Mesodermal cell (in vitro differentiated cells): ENCODE data around the gene MRC2.
"Not testable (repeated sequence)": the region's sequence is repeated elsewhere in the genome, so short reads cannot be mapped to it uniquely, and the experiment has no call there.

Experiments used
- H3K27ac ChIP-seq: 2 replicates; pipeline ENCODE4 v1.7.0; 2013; ENCODE audit warnings: mild to moderate bottlenecking, low read depth, low read length, moderate library complexity; ENCODE audit not compliant: severe bottlenecking
- H3K36me3 ChIP-seq: 2 replicates; pipeline ENCODE4 v1.7.1; 2013; ENCODE audit warnings: mild to moderate bottlenecking, low read length, moderate library complexity; ENCODE audit not compliant: control insufficient read depth, insufficient read depth
- H3K4me1 ChIP-seq: one replicate; pipeline ENCODE4 v1.7.1; 2013; ENCODE audit warnings: mild to moderate bottlenecking, low read length; ENCODE audit not compliant: insufficient read depth, control insufficient read depth, poor library complexity, severe bottlenecking
- H3K4me3 ChIP-seq: 2 replicates; pipeline ENCODE4 v1.7.0; 2013; ENCODE audit warnings: low read length, control low read depth, mild to moderate bottlenecking; ENCODE audit not compliant: insufficient read depth, poor library complexity, severe bottlenecking; ENCODE audit errors: extremely low read depth
- H3K9me3 ChIP-seq: 2 replicates; pipeline ENCODE4 v1.7.1; 2013; ENCODE audit warnings: mild to moderate bottlenecking, low read length, moderate library complexity; ENCODE audit not compliant: control insufficient read depth
- WGBS, 2 experiments: methylation state at CpG; one replicate each; pipeline ENCODE4 v1.1.5; 2013; ENCODE audit warnings: missing lambda C conversion rate in 2 of 2; ENCODE audit not compliant: insufficient coverage in 2 of 2; 5-methylcytosine and 5-hydroxymethylcytosine counted together

The MRC2 gene

DNA sequence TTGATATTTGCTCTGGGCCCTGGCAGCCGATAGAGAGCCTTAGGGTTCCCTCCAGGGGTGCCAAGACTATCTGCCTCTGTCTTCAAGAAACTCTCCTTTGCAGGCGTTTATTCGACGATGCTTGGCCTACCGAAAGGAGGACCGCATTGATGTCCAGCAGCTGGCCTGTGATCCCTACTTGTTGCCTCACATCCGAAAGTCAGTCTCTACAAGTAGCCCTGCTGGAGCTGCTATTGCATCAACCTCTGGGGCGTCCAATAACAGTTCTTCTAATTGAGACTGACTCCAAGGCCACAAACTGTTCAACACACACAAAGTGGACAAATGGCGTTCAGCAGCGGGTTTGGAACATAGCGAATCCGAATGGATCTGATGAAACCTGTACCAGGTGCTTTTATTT, 15.2 kb upstream of the MRC2 start:
- not testable (repeated sequence) for H3K9me3 ChIP-seq, H3K4me3 ChIP-seq
- H3K36me3 ChIP-seq = peaks cover 68% of the 10 kb centered on the region
- peak overlapping the region; percentile 23 for H3K27ac ChIP-seq
- WGBS, 2 experiments = 96% methylated on average over 4 to 6 of the region's 12 CpGs
- peaks cover 39% of the 10 kb centered on the region for H3K4me1 ChIP-seq

DNA sequence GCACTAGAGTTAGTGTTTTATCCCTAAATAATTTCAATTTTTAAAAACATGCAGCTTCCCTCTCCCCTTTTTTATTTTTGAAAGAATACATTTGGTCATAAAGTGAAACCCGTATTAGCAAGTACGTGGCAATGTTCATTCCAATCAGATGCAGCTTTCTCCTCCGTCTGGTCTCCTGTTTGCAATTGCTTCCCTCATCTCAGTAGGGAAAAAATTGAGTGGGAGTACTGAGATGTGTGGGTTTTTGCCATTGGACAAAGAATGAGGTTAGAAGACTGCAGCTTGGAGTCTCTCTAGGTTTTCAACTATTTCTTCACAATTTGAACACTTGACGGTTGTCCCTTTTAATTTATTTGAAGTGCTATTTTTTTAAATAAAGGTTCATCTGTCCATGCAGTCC, 14.4 kb upstream of the MRC2 start:
- Histone ChIP-seq H3K4me1 (peaks cover 47% of the 10 kb centered on the region), H3K36me3 (peaks cover 60% of the 10 kb centered on the region)
- H3K4me3 ChIP-seq, H3K27ac ChIP-seq, H3K9me3 ChIP-seq: not testable (repeated sequence)
- WGBS, 2 experiments = no CpG with 5 or more reads among the region's 4 CpGs

DNA sequence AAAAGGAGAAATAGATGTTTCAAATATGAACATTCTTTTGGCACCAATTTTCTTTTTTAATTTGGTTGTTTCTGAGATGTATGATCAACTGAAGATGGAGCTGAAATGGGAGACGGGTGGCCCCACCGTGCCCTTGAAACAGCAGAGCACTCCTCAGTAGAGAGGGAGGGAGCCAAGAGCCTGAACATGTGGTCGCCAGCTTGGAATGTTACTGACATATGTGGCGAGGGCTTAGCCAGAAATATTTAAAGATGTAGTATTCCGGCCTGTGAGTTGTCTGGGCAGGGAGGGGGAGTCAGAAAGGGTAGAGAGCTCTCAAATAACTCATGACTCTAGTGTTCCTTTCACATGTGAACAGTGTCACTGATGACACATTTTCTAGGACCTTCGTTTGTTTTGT, 13.3 kb upstream of the MRC2 start:
- H3K9me3 ChIP-seq = no peaks in the 10 kb centered on the region
- WGBS, 2 experiments = 74 to 75% methylated on average over 5 of the region's 6 CpGs
- H3K4me1 ChIP-seq = peaks cover 54% of the 10 kb centered on the region
- H3K27ac ChIP-seq = peak overlapping the region; percentile 52
- H3K36me3 ChIP-seq = peaks cover 56% of the 10 kb centered on the region
- H3K4me3 ChIP-seq = no peak overlapping the region

DNA sequence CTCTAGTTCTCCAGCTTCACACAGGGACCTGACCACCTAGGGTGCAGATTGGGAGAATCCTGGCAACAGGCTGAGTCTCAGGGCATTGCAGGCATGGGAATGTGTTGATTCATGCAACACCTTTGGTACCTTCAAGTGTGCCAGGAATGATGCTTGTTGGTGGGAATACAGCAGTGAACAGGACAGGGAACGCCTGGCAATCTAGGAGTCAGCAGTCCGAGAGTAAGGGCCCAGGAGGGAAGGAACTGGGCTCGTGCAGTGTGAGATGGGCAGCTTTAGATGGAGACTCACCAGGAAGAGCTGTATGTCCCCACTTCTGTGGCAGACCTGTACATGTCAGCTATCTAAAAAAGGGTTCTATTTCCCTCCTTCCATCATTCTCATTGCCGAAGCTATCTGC, 12.0 kb upstream of the MRC2 start:
- H3K9me3 ChIP-seq = no peaks in the 10 kb centered on the region
- peaks cover 53% of the 10 kb centered on the region for H3K4me1 ChIP-seq
- peaks cover 44% of the 10 kb centered on the region for H3K36me3 ChIP-seq
- WGBS, 2 experiments = 92 to 95% methylated on average over 3 of the region's 4 CpGs
- H3K27ac ChIP-seq = no peak overlapping the region
- H3K4me3 ChIP-seq = no peak overlapping the region

DNA sequence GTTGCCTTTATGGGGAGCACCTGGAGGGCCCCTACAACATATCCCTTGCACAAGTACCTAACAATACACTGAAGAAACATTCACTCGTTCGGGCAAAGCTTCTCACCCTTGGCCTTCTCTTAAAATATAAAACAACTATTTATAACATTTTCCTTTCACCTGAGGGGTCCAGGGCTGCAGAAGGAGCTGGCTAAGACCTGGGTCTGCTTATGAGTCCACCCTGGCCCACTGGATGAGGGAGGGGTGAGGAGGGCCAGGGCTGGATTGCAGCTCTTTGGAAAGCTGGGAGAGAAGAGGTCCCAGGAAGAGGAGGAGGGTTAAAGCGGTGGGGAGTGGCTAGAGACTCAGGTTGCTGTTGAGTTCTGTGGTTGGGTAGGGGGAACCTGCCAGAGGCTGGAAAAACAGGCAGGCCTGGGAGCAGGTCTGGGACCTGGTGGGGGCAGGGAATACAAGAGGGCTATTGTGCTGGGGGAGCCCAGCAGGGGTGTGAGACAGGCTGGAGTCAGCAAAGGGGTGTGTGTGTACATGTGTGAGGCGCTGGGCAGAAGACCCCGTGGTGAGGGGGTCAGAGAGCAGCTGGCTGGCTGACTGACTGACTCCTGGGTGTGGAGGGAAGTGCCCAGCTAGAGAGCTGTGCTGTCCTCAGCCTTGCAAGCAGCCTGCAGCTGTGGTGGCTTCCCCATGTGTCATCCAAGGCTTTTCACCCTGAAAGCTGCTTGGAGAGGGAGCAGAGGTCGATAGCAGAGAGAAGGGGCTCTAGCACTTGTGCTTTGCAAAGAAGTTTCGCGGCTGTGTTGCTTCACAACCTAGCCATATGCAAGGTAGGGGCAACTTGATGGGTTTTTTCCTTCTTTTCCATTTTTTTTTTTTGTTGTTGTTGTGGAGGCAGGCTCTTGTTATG, 10.2 kb upstream of the MRC2 start:
- H3K4me1 ChIP-seq = peaks cover 48% of the 10 kb centered on the region
- no peak overlapping the region for H3K4me3 ChIP-seq
- H3K9me3 ChIP-seq = no peaks in the 10 kb centered on the region
- H3K27ac ChIP-seq = peak overlapping the region; percentile 60
- peaks cover 30% of the 10 kb centered on the region for H3K36me3 ChIP-seq
- WGBS, 2 experiments = 13 to 35% methylated on average over 4 to 5 of the region's 8 CpGs

DNA sequence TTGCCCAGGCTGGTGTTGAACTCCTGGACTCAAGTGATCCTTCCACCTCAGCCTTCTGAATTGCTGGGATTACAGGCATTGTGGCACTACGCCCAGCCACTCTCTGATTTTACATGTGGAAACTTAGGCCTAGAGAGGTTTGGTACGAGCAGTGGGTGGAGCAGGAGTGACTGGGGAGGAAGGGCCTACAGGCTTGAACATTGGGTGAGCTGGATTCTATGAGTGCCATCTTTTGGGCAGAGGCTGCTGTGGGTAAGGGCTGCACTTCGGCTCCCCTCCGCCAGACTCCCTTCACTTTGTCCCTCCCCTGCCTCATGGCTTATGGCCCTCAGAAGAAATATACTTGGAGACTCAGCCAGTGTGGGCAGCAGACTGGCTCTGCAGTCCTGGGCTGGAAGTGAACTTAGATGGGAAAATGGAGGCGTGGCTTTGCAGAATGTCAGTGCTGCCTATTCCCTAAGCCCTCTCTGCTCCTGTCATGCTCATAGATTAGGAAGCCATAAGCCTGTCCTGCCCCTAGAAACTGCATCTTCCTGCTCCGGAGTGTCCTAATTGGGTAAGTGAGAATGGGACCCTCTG, 9.5 kb upstream of the MRC2 start:
- no peak overlapping the region for H3K4me3 ChIP-seq
- peak overlapping the region; percentile 60 for H3K27ac ChIP-seq
- H3K36me3 ChIP-seq = peaks cover 30% of the 10 kb centered on the region
- H3K4me1 ChIP-seq = peaks cover 48% of the 10 kb centered on the region
- H3K9me3 ChIP-seq = no peaks in the 10 kb centered on the region
- 73 to 96% methylated on average over 2 to 5 of the region's 6 CpGs for WGBS, 2 experiments

DNA sequence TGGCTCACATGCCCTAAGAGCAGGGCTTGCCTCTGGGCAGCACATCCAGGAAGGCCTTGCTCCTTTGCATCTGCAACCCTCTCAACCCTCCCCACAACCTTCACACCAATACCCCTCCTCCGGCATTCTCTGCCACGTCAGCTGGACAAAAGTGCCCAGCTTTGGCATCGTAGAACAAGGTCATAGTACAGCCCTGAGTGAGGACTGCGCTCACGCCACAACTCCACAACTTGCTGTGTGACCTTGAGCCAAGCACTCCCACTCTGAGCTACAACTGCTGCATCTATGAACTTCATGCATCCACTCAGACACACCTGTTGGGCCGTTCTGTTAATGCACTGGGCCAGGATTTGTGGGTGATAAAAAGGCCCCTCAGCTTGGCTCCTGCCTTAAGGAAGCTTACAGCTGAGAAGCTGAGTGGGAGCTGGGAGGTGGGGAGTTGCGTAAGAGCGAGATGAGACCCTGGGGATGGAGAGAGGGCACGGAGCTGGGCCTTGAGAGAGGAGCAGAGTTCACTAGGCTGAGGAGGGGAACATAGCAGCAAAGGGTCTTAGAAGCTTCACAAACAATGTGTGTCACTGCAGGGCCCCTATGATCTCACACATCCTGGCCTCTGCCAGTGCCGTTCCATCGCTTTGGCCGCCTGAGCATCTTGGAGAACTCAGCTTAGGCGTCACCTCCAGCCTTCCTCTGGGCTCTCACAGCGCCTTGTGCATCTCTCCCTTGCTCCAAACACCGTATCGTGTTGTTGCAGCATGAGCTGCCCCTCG, 8.6 kb upstream of the MRC2 start:
- Histone ChIP-seq H3K4me3 (no peak overlapping the region), H3K27ac (no peak overlapping the region), H3K4me1 (peaks cover 43% of the 10 kb centered on the region), H3K9me3 (no peaks in the 10 kb centered on the region), H3K36me3 (peaks cover 31% of the 10 kb centered on the region)
- 94 to 97% methylated on average over 17 of the region's 17 CpGs for WGBS, 2 experiments

DNA sequence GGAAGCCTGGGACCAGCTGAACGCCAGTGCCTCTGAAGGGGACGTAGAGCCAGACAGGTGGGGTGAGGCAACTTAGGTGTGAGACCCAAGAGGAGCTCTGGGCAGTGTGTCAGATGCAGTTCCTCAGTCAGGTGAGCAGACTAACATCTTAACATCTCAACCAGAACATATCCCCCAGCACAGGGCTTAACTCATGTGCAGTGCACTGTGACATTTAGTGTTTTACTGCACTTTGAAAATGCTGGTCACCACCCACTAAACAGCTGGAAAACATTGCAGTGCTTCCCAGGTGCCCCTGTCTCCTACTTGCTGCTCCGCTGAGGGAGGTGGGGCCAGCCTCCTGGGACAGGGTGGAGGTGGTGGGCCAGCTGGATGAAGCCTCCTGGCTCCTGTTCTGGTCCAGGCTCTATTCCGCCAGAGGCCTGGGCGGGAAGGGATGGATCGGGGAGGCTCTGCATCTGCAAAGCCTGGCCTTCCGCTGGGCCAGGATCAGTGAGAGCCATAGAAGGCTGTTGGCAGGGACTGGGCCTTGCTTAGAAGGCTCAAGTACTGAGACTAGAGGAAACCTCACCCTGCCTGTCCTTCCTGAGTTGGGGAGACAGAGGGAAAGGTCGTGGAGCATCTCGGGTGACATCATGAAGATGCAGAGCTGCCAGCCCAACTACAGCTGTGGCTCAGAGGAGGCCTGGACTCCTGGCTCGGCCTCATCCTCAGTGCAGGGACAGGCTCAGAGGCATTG, 7.9 kb upstream of the MRC2 start:
- peaks cover 36% of the 10 kb centered on the region for H3K4me1 ChIP-seq
- WGBS, 2 experiments = 96% methylated on average over 6 to 10 of the region's 10 CpGs
- H3K4me3 ChIP-seq = no peak overlapping the region
- no peaks in the 10 kb centered on the region for H3K9me3 ChIP-seq
- H3K27ac ChIP-seq = no peak overlapping the region
- peaks cover 33% of the 10 kb centered on the region for H3K36me3 ChIP-seq

DNA sequence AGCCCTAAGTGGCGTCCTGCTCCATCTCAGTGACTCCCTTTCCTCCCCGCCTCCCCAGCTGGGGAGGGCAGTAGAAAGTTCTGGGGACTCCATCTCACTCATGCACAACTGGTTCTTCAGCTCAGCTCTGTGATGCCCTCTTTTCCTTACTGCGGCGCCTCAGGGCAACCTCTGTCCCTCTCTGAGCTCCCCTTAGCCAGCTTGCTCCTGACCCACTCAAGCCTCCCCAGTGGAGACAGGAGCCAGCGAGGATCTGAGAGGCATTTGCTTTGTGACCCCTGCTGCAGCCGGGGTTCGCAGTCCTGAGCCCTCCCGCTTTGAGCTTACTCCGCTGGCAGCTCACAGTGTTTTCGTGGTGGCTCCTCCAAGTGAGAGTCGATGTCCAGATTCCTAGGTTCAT, 6.2 kb upstream of the MRC2 start:
- peaks cover 35% of the 10 kb centered on the region for H3K4me1 ChIP-seq
- no peak overlapping the region for H3K4me3 ChIP-seq
- no peak overlapping the region for H3K27ac ChIP-seq
- H3K36me3 ChIP-seq = peaks cover 27% of the 10 kb centered on the region
- 89 to 96% methylated on average over 11 of the region's 11 CpGs for WGBS, 2 experiments
- no peaks in the 10 kb centered on the region for H3K9me3 ChIP-seq

DNA sequence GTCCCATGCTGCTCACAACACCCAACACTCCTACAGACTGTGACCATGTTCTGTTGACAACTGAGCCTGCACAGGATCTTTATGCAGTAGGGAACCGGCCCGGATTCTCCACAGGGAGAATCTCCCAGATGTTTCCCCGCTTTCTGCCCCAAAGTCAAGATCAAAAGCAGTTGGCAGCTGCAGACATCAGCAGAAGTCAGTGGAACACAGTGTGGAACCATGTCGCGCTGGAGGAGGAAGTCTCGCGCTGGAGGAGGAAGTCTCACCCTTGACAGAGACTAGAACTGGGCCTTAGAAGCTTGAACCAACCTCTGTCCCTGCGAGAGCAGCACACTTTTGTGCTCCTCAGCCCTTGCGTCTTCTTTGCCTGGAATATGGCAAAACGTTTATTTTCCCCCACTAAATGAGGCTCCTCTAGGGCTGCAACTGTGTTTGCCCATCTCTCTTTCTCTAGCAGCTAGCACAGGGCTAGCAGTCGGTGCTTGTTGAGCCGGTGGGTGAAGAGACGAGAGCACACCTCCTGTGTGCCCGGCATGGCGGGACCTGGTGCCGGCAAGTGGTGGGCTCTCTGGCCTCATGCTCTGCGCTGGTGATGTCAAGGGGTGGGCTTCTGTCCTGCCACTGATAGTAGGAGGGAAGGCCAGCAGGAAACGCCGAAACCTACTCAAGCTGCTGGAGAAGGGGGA, 2.1 kb upstream of the MRC2 start:
- Histone ChIP-seq H3K4me3 (no peak overlapping the region), H3K4me1 (peaks cover 23% of the 10 kb centered on the region), H3K27ac (no peak overlapping the region), H3K9me3 (no peaks in the 10 kb centered on the region), H3K36me3 (peaks cover 27% of the 10 kb centered on the region)
- 92 to 97% methylated on average over 13 to 16 of the region's 19 CpGs for WGBS, 2 experiments
